Effector memory CD4-positive, alpha-beta T cell (primary cell): ENCODE measurements around the gene RTN3.
"Not testable (repeated sequence)": the region's sequence is repeated elsewhere in the genome, so short reads cannot be mapped to it uniquely, and the experiment has no call there.

Experiments
- DNase-seq, 3 donors: peaks; one replicate each; pipeline ENCODE4 v3.0.0-alpha.2; 2020
- H3K27ac ChIP-seq: 2 replicates; pipeline ENCODE4 v1.7.0; 2013; ENCODE audit warnings: mild to moderate bottlenecking, low read length, moderate library complexity; ENCODE audit not compliant: insufficient read depth, poor library complexity, severe bottlenecking
- H3K27me3 ChIP-seq: replicated peaks from 2 replicates; pipeline ENCODE4 v1.7.0; 2013; ENCODE audit warnings: mild to moderate bottlenecking, low read length; ENCODE audit not compliant: insufficient read depth, control insufficient read depth, poor library complexity, severe bottlenecking
- H3K36me3 ChIP-seq: 2 replicates; pipeline ENCODE4 v1.7.0; 2013; ENCODE audit warnings: mild to moderate bottlenecking, low read length, moderate library complexity; ENCODE audit not compliant: control insufficient read depth, insufficient read depth
- H3K4me1 ChIP-seq: 2 replicates; pipeline ENCODE4 v1.7.0; 2013; ENCODE audit warnings: low read length, mild to moderate bottlenecking; ENCODE audit not compliant: control insufficient read depth, insufficient read depth, poor library complexity, severe bottlenecking
- H3K4me3 ChIP-seq: 2 replicates; pipeline ENCODE4 v1.7.0; 2013; ENCODE audit warnings: low read length, low read depth, mild to moderate bottlenecking; ENCODE audit not compliant: insufficient read depth, poor library complexity, severe bottlenecking
- H3K9me3 ChIP-seq: 2 replicates; pipeline ENCODE4 v1.7.0; 2013; ENCODE audit warnings: mild to moderate bottlenecking, low read length, moderate library complexity; ENCODE audit not compliant: control insufficient read depth

Gene RTN3

GRCh38 chr11:63682066-63683021 is 1.0 kb downstream of the RTN3 start:
- Histone ChIP-seq H3K4me3 (peak overlapping the region; percentile 92), H3K27ac (peak overlapping the region; percentile 89), H3K9me3 (no peaks in the 10 kb centered on the region), H3K36me3 (no peaks in the 10 kb centered on the region), H3K27me3 (no peaks in the 10 kb centered on the region), H3K4me1 (peaks cover 8% of the 10 kb centered on the region)
- DNase-seq, result no peak

DNA sequence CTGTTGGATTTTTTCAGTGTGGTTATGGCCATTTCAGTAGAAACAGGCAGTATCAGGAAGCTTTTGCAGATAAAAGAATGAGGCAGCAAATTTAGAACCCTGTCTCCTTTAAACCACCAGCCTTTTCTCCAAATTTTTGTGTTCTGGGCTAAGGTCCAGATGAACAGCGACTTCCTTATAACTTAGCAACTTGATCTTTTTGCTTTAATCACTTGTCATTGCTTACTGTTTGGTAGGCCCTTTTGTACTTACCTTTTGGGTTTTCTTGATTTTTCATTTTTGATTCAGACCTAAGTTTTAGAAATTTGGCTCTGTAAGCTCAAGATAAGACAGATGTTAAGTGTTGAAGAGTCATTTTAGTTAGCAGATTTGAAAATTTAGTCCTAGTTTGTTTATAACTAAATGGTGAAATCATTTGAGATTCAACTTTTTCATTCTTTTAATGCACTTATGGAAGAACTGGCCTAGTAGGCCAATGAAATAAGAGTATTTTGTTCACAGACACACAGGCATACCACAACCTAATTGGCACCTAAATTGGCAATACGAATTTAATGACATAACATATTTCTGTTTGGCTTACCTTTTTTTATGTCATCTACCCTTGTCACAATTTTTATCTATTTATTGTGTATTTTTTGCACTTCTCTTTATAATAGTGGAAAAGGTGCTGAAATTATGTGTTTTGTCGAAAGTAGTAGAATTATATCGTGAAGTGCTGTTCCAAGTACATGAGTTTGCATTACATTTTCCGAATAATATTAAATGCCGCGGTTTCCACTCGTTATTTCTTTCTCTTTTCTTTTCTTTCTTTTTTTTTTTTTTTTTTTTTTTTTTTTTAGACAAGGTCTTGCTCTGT is 2.1 kb downstream of the RTN3 start:
- Histone ChIP-seq H3K9me3 (no peaks in the 10 kb centered on the region), H3K36me3 (no peaks in the 10 kb centered on the region), H3K27ac (no peak overlapping the region), H3K4me3 (no peak overlapping the region), H3K4me1 (peaks cover 8% of the 10 kb centered on the region), H3K27me3 (no peaks in the 10 kb centered on the region)
- DNase-seq, result no peak

- H3K27me3 ChIP-seq, H3K9me3 ChIP-seq, H3K4me3 ChIP-seq, DNase-seq, H3K36me3 ChIP-seq, H3K27ac ChIP-seq, H3K4me1 ChIP-seq: not testable (repeated sequence)
Measured at GRCh38 chr11:63685158-63685721, 3.9 kb downstream of the RTN3 start.

DNA sequence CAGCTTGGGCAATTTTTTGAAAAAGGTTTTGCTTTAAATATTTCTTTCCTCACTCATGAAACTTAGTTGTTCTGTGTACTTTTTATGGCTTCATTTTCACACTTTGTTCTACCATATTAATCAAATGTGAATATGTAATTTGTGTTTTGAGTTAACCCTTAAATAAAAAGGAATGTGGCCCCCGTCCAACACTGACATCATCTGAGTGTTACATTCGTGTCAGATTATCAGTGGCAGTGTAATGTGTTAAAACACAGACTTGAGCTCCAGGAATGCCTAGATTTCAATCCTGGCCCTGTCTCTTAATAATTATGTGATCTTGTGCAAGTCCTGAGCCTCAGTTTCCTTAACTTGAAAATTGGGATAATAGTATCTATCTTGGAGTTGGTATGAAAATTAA is 5.6 kb downstream of the RTN3 start:
- H3K27ac ChIP-seq, result no peak overlapping the region
- H3K27me3 ChIP-seq, result no peaks in the 10 kb centered on the region
- no peak for DNase-seq
- no peaks in the 10 kb centered on the region for H3K36me3 ChIP-seq
- no peaks in the 10 kb centered on the region for H3K9me3 ChIP-seq
- H3K4me3 ChIP-seq, result no peak overlapping the region
- H3K4me1 ChIP-seq, result peaks cover 8% of the 10 kb centered on the region

DNA sequence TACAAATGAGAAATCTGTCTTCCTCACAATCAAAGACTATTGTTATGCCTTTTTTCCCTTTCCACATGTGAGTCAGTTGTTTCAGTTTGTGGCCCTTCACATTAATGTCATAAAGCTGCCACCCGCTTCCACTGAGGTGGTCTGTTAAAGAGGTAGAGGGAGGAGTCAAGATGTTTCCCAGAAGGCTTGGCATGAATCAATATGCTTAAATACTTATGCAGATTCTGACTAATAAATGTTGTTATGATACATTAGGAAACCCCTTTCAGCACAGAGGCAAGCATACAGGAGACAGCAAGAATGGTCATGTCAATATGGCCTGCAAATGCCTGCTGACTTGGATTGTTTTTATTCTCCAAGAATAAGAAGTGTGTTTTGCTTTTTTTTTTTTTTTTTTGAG is 6.5 kb downstream of the RTN3 start:
- no peaks in the 10 kb centered on the region for H3K4me1 ChIP-seq
- no peaks in the 10 kb centered on the region for H3K9me3 ChIP-seq
- DNase-seq, result no peak
- H3K36me3 ChIP-seq, result no peaks in the 10 kb centered on the region
- no peaks in the 10 kb centered on the region for H3K27me3 ChIP-seq
- no peak overlapping the region for H3K4me3 ChIP-seq
- H3K27ac ChIP-seq, result no peak overlapping the region

DNA sequence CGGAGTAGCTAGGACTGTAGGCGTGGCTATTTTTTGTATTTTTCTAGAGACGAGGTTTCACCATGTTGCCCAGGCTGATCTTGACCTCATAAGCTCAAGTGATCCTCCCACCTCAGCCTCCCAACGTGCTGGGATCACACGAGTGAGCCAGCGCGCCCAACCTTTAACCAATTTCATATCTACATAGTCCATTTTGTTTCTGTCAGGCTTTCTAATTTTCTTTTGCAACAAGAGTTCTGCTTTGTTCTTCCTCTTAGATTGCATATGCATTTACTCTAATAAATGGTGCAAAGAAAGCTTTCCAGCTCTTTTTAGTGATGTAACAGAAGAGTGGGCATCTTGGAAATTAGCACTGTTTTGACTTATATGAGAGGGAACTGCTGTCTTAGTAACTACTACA is 13.3 kb downstream of the RTN3 start:
- Histone ChIP-seq H3K36me3 (no peaks in the 10 kb centered on the region), H3K4me1 (no peaks in the 10 kb centered on the region), H3K27me3 (no peaks in the 10 kb centered on the region), H3K27ac (no peak overlapping the region), H3K4me3 (no peak overlapping the region), H3K9me3 (no peaks in the 10 kb centered on the region)
- no peak for DNase-seq

DNA sequence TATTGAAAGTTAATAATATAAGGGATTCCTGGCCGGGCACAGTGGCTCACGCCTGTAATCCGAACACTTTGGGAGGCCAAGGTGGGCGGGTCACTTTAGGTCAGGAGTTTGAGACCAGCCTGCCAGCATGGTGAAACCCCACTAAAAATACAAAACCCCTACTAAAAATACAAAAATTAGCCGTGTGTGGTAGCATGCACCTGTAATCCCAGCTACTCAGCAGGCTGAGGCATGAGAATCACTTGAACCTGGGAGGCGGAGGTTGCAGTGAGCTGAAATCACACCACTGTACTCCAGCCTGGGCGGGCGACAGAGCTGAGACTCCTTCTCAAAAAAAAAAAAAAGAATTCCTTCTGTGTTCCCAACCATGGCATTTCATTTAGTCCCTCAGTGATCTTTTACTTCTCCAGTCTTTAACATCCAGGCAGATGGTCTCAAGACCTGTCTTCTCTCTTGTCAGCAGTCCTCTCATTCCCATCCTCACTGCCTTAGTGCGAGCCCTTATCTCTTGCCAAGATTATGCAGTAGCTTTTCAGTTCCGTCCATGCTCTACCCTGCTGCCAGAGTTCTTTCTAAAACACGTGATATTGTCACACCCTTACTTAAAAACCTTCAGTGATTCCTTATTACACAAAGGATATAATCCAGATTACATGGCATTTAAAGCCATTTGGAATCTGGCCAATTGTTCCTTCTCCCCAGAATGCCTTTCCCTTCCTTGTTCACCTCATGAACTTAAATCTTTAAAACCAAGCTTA is 17.9 kb downstream of the RTN3 start:
- no peaks in the 10 kb centered on the region for H3K9me3 ChIP-seq
- H3K4me1 ChIP-seq, result no peaks in the 10 kb centered on the region
- no peak overlapping the region for H3K4me3 ChIP-seq
- no peak for DNase-seq
- no peak overlapping the region for H3K27ac ChIP-seq
- no peaks in the 10 kb centered on the region for H3K27me3 ChIP-seq
- no peaks in the 10 kb centered on the region for H3K36me3 ChIP-seq

DNA sequence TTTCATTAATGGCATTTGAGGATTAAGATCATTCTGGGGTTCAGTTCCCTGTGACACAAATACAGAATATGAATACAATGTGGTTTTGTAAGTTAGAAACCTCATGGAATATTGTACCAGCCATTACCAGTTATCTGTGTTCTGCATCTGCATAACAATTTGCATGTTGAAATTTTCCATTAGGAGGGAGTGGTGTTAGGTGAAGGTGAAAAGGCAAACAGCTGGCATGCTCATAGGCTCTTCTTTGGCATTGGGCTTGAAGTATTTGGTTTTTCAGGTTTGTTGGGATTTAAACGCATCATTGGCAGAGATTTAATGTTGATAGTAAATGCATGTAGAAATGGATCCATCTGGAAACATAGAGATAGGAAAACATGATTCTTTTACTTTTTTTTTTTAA is 18.6 kb downstream of the RTN3 start:
- H3K27me3 ChIP-seq, result no peaks in the 10 kb centered on the region

GRCh38 chr11:63705526-63705925 is 24.2 kb downstream of the RTN3 start:
- DNase-seq, result no peak
- Histone ChIP-seq H3K27ac (no peak overlapping the region), H3K9me3 (no peaks in the 10 kb centered on the region), H3K36me3 (no peaks in the 10 kb centered on the region), H3K27me3 (no peaks in the 10 kb centered on the region), H3K4me1 (no peaks in the 10 kb centered on the region), H3K4me3 (no peak overlapping the region)

More for the DNA sequence above, 18.6 kb downstream of the RTN3 start:
- Histone ChIP-seq H3K4me1 (no peaks in the 10 kb centered on the region), H3K9me3 (no peaks in the 10 kb centered on the region), H3K36me3 (no peaks in the 10 kb centered on the region), H3K4me3 (no peak overlapping the region), H3K27ac (no peak overlapping the region)
- no peak for DNase-seq
